Mammary epithelial cell (primary cell): ENCODE data around the gene AUH.

Experiments used
- EZH2 ChIP-seq: IDR thresholded peaks from 2 replicates; pipeline ENCODE4 v1.6.1; 2012; ENCODE audit warnings: low read length, inconsistent platforms, borderline replicate concordance
- TF ChIP-seq, protein P1 (sequence below), 2 donors: IDR thresholded peaks in 1 of 2; conservative IDR thresholded peaks in 1 of 2; 2 replicates each; pipeline ENCODE4 v1.5.1; 2011 to 2012; ENCODE audit warnings: inconsistent platforms in 2 of 2, low read length in 2 of 2, mild to moderate bottlenecking in 2 of 2, control low read depth in 1 of 2, low read depth in 1 of 2; ENCODE audit not compliant: insufficient read depth in 1 of 2; ENCODE audit errors: extremely low read depth in 1 of 2

- TF ChIP-seq, protein P1, sequence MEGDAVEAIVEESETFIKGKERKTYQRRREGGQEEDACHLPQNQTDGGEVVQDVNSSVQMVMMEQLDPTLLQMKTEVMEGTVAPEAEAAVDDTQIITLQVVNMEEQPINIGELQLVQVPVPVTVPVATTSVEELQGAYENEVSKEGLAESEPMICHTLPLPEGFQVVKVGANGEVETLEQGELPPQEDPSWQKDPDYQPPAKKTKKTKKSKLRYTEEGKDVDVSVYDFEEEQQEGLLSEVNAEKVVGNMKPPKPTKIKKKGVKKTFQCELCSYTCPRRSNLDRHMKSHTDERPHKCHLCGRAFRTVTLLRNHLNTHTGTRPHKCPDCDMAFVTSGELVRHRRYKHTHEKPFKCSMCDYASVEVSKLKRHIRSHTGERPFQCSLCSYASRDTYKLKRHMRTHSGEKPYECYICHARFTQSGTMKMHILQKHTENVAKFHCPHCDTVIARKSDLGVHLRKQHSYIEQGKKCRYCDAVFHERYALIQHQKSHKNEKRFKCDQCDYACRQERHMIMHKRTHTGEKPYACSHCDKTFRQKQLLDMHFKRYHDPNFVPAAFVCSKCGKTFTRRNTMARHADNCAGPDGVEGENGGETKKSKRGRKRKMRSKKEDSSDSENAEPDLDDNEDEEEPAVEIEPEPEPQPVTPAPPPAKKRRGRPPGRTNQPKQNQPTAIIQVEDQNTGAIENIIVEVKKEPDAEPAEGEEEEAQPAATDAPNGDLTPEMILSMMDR (conservative IDR thresholded peaks at IDR 0.05 in 1 of 2, IDR thresholded peaks at IDR 0.05 in 1 of 2; ENCODE audit: extremely low read depth in 1 of 2, insufficient read depth in 1 of 2, low read depth in 1 of 2, low read length in 2 of 2): no peak
- no peak for TF ChIP-seq EZH2
Observed at GRCh38 chr9:91282292-91282691, 79.4 kb downstream of the AUH start.
